Measurements from ENCODE around the gene DEPDC5.

Gene DEPDC5

GRCh38 chr22:31923747-31924146, 169.9 kb downstream of the DEPDC5 start:
- H3K27me3 ChIP-seq (replicated peaks; ENCODE audit: control insufficient read depth, insufficient read depth, low read length) = no peaks in the 10 kb centered on the region
- no peak for DNase-seq (ENCODE audit: extremely low read depth, insufficient read length)
- H3K36me3 ChIP-seq (ENCODE audit: control insufficient read depth, insufficient read depth, low read length) = no peaks in the 10 kb centered on the region
- no peak overlapping the region for H3K4me3 ChIP-seq (replicated peaks; ENCODE audit: low read depth, low read length)
- no peak for TF ChIP-seq CTCF (IDR thresholded peaks at IDR 0.05; ENCODE audit: insufficient read depth, low read length, poor library complexity, severe bottlenecking)

- H3K36me3 ChIP-seq (ENCODE audit: control insufficient read depth, insufficient read depth, low read length) = no peaks in the 10 kb centered on the region
- no peak for DNase-seq (ENCODE audit: extremely low read depth, insufficient read length)
- TF ChIP-seq CTCF (IDR thresholded peaks at IDR 0.05; ENCODE audit: insufficient read depth, low read length, poor library complexity, severe bottlenecking) = no peak
- no peak overlapping the region for H3K4me3 ChIP-seq (replicated peaks; ENCODE audit: low read depth, low read length)
- no peaks in the 10 kb centered on the region for H3K27me3 ChIP-seq (replicated peaks; ENCODE audit: control insufficient read depth, insufficient read depth, low read length)
Measured at GRCh38 chr22:31925056-31925455, 171.2 kb downstream of the DEPDC5 start.

GRCh38 chr22:31926024-31926423, 172.2 kb downstream of the DEPDC5 start:
- H3K36me3 ChIP-seq (ENCODE audit: control insufficient read depth, insufficient read depth, low read length) = no peaks in the 10 kb centered on the region
- no peak for TF ChIP-seq CTCF (IDR thresholded peaks at IDR 0.05; ENCODE audit: insufficient read depth, low read length, poor library complexity, severe bottlenecking)
- no peaks in the 10 kb centered on the region for H3K27me3 ChIP-seq (replicated peaks; ENCODE audit: control insufficient read depth, insufficient read depth, low read length)
- H3K4me3 ChIP-seq (replicated peaks; ENCODE audit: low read depth, low read length) = no peak overlapping the region
- DNase-seq (ENCODE audit: extremely low read depth, insufficient read length) = no peak

- no peak for DNase-seq (ENCODE audit: extremely low read depth, insufficient read length)
- H3K27me3 ChIP-seq (replicated peaks; ENCODE audit: control insufficient read depth, insufficient read depth, low read length) = no peaks in the 10 kb centered on the region
- no peaks in the 10 kb centered on the region for H3K36me3 ChIP-seq (ENCODE audit: control insufficient read depth, insufficient read depth, low read length)
- H3K4me3 ChIP-seq (replicated peaks; ENCODE audit: low read depth, low read length) = no peak overlapping the region
- TF ChIP-seq CTCF (IDR thresholded peaks at IDR 0.05; ENCODE audit: insufficient read depth, low read length, poor library complexity, severe bottlenecking) = no peak
Measured at GRCh38 chr22:31926969-31927368, 173.2 kb downstream of the DEPDC5 start.

GRCh38 chr22:31927562-31927961, 173.7 kb downstream of the DEPDC5 start:
- Histone ChIP-seq H3K4me3 (replicated peaks; ENCODE audit: low read depth, low read length) (no peak overlapping the region), H3K27me3 (replicated peaks; ENCODE audit: control insufficient read depth, insufficient read depth, low read length) (no peaks in the 10 kb centered on the region), H3K36me3 (ENCODE audit: control insufficient read depth, insufficient read depth, low read length) (no peaks in the 10 kb centered on the region)
- DNase-seq (ENCODE audit: extremely low read depth, insufficient read length) = no peak
- TF ChIP-seq CTCF (IDR thresholded peaks at IDR 0.05; ENCODE audit: insufficient read depth, low read length, poor library complexity, severe bottlenecking) = no peak
